Upper lobe of left lung (tissue), 4 donors: ENCODE data around the gene DHRS13.

Source experiments
- CTCF ChIP-seq, 6 experiments: fragments of 450-650 bp in 4 of 6; fragments of 200-600 bp in 2 of 6; sonication (generic) in 2 of 6; IDR thresholded peaks; one replicate each; pipeline ENCODE4 v1.5.1; 2016 to 2019; ENCODE audit warnings: antibody characterized with exemption in 6 of 6
- EP300 ChIP-seq, 4 donors: sonication (generic); formaldehyde crosslinking; IDR thresholded peaks; one replicate each; pipeline ENCODE4 v1.5.1; 2017; ENCODE audit warnings: antibody characterized with exemption in 4 of 4, control low read depth in 2 of 4
- POLR2A ChIP-seq, 4 donors: fragments of 450-650 bp; IDR thresholded peaks; one replicate each; pipeline ENCODE4 v1.5.1; 2016 to 2017; ENCODE audit warnings: antibody characterized with exemption in 4 of 4, mild to moderate bottlenecking in 2 of 4
- POLR2AphosphoS5 ChIP-seq, 2 donors: sonication (generic); formaldehyde crosslinking; IDR thresholded peaks; one replicate each; pipeline ENCODE4 v1.5.1; 2017; ENCODE audit warnings: antibody characterized with exemption in 2 of 2

- TF ChIP-seq CTCF (IDR thresholded peaks at IDR 0.05), result no peak
- TF ChIP-seq POLR2A (IDR thresholded peaks at IDR 0.05), result no peak
- TF ChIP-seq POLR2AphosphoS5 (IDR thresholded peaks at IDR 0.05), result no peak
- TF ChIP-seq EP300 (IDR thresholded peaks at IDR 0.05), result no peak
Observed at GRCh38 chr17:28948342-28948741, 45.5 kb upstream of the DHRS13 start.
